Measurements from ENCODE around the gene ATAD2B.

Gene ATAD2B

DNA sequence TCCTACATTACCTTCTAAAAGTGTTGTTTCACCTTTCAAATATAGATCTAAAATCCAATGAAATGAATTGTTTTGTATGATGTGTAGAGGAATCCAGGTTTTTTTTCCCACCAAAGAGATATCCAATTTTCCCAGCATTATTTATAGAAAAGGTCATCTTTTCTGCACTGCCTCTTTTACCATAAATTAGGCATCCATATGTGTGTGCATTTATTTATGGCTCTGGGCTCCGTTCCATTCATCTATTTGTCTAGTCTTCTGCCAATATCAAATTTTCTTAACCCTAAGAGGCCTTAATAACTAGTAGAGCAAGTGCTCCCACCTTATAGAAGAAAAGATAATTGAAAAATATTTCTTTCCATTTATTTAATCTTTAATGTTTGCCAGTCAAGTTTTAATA is 88.3 kb downstream of the ATAD2B start:
- no peak for DNase-seq

DNA sequence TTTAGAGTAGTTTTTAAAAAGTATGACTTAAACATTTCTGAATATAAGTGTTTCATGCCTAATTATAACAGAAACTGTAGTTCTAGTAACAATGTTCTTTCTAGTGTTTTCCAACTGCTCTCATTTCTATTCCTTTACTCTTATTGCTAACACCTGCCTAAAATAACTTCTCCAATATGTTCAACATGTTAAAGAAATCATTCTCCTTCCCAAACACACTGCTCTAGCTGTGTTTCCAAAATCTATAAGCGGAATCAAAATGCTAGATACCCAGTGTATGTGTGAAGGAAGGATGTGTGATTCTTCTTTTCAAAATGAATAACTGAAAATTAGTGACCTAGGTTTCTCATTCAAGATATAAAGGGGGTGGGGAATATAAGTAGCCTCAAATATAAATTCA is 89.1 kb downstream of the ATAD2B start:
- DNase-seq, result no peak

DNA sequence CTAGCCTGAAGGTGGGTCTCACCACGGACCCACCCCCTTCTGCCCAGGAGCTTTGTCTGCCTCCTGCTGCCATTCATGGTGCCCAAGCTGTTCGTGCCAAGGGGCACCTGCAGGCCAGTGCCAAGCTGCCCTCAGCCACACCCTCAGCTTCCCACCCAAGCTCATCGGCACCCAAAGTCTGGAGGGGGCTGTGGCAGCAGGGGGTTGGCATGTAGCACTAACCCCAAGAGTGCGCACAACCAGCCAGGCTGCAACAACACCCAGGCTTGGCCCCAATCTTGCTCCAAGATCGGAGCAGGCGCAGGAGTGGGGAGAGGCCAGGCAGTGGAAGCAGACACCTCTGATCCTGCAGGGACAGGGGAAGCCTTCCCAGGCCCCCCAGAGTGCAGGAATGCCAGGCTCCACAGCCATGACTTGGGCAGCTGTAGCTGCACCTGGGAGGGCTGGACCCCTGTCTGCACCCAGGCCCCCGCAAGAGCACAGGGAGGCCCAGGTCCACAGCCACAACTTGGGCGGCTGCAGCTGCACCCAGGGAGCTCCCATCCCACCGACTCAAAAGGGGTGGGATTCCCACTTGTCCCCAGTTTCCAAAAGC is 89.9 kb downstream of the ATAD2B start:
- no peak for DNase-seq

DNA sequence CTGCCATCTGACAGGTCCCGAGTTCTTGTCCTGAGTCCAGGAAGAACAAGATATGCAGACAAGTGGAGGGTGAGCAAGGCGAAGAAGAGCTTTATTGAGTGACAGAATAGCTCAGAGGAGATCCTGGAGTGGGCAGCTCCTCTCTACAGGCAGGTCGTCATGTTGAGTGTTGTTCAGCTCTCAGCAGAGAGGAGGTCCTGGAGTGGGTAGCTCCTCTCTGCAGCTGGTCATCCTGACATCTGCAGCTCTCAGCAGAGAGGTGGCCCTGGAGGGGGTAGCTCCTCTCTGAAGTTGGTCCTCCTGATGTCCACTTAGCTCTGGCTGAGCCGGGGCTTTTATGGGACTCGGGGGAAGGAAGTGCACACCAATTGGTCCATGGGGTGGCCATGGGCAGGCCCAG is 90.4 kb downstream of the ATAD2B start:
- no peak for DNase-seq

DNA sequence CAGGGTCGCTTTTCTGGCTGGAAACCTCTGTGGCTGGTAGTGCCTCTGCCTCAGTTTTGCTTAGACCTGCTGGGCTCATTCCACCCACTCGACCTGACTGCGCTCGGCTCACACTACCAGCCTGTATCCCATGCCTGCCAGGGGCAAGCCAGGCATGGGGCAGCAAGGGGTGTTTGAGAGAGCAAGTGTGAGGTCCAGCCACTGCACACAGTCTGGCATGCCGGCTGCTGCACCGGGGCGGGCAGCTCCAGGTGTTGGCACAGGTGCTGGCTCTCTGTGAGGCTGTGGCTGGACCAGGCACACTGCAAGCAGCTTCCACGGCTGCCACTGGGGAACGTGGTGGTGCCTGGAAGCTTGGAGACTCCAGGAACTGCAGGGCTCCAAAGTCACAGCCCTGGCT is 90.9 kb downstream of the ATAD2B start:
- no peak for DNase-seq

DNA sequence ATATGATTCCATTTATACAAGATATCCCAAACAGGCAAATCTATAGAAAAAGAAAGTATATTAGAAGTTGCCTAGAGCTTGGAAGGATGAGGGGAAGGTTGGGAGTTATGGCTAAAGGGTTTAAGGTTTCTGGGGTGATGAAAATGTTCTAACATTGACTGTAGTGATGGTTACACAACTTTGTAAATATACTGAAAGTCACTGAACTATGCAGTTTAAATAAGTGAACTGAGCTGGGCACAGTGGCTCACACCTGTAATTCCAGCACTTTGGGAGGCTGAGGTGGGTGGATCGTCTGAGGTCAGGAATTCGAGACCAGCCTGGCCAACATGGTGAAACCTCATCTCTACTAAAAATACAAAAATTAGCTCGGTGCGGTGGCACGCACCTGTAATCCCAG is 91.5 kb downstream of the ATAD2B start:
- DNase-seq, result no peak

DNA sequence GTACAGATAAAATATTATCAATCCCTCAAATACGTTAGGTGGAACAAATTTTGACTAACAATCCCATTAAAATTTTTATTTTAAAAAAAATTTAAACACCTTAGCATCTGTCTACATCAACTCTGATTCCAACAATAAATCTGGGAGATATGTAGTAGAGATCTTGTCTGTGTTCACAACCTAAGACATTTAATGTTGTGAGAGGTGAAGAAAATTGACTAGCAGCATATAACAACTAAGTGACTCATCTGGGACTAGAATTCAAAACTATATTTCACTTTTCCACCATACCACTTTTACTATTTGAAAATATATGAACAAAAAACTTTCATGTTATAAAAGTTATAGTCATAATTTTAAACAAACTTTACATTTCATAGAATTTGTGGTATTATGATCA is 97.9 kb downstream of the ATAD2B start:
- no peak for DNase-seq

DNA sequence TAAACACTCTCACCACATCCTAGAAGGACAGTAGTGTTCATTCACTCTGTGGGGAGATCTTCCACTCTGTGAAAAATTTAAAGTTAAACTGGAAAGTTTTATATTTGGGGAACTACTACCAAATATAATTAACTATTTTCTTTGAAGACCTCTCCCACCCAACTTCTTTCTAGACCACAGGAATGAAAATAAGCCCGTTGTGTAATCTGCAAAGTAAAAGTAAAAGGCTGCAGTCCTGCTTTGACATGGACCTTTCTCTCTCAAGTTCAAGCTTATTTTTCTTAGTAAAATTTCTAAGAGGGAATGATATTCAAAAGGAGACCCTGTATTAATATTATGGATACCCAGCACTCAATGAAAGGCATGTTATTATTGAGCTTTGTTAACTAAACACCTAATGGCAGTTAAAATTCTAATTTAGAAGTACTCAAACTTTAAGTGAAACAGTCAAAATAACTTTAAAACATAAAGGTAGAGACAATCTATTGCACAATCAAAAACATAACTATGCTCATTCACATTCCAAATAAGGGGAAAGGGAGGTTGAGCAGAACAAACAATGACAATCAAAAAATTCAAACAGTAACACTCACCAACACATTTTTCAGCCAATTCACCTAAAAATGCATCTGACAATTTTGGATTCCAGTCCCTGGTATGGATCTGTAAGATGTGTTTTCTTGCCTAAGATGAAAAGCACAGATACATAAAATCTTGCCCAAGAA is 98.5 kb downstream of the ATAD2B start:
- DNase-seq, result no peak

DNA sequence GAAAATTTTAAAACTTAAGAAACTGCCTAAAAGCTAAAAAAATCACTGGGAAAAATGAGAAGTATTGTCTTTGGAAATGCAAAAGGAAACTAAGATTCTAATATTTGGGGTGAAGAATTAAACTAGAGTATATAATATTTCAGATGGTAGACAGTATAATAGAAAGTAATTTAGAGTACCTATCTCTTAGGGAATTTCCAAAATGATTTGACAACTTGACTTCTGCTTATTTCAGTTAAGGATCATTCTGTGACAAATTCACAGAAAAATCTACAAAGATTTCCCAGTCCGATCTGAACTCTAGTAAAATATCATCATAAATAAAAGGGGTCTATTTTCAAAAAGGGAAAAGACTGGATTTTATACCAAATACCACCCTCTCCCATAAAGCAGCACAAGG is 99.6 kb downstream of the ATAD2B start:
- no peak for DNase-seq

DNA sequence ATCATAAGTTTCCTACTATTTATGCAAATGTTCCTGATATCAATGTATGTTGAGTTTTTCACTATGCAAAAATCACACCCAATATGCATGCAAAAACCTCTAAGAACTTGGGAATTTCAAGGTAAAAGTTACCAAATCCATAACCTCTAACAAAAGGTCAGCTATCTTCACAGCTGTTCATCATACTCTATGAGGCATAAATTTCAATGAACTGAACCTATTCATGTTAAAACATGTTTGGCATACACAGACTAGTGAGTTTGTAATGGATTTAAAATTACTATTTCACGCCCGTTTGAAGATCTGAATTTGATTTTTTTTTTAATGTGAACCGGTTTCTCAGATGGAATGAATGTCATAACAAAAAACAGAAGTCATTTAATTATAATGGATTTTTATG is 100.2 kb downstream of the ATAD2B start:
- no peak for DNase-seq

DNA sequence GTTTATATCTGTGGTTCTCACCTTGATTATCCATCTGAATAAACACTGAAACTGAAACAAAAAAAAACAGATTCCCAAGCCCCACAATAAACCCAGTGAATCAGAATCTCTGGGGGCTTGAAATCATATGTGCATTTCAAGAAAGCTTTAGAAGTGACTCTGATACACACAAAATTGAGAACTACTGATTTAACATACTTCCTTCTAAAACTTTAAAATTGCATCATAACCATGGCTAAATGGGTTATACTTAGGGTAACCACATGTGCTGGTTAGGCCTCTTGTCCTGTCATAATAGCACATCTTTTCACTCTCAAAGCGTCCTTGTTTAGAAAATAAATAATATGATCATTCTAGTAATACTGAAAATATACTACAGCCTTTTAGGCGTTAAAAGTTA is 100.9 kb downstream of the ATAD2B start:
- DNase-seq, result no peak

DNA sequence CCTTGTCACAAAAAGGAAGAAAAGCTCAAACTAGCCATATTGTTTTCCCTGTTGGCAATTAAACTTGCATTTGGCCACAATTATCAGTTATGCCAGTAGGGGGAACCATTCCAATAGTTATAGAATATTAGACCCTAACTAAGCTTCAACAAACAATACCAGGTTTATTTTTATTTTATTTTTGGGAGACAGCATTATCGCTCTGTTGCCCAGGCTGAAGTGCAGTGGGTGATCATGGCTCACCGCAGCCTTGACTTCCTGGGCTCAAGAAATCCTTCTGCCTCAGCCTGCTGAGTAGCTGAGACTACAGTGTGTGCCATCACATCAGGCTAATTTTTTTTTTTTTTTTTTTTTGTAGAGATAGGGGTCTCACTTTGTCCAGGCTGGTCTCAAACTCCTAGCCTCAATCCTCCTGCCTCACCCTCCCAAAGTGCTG is 102.1 kb downstream of the ATAD2B start:
- peak in 1 of 58 donors; percentile 9 for DNase-seq

DNA sequence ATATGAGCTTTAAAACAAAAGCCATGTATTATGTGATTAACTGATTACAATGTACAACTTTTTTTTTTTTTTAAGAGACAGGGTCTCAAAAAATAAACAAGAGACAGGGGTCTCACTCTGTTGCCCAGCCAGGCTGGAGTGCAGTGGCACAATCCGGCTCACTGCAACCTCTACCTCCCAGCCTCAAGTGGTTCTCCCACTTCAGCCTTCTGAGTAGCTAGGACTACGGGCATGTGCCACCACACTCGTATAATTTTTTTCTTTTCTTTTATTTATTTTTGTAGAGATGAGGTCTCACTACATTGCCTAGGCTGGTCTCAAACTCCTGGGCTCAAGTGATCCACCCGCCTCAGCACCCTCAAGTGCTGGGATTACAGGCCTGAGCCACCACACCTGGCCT is 103.1 kb downstream of the ATAD2B start:
- DNase-seq, result no peak

DNA sequence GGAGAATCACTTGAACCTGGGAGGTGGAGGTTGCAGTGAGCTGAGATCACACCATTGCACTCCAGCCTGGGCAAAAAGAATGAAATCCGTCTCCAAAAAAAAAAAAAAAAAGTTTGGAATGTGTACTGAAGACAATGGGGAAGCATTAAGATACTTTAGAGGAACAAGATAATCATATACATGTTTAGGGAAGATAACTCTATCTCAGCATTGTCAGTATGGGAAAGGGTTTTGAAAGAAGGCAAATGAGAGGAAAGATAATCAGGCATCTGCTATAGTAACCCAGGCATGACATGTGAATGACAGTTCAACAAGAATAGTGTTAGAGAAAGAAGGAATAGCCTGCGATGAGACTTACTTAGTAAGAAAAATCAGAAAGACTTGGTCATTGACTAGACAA is 112.0 kb downstream of the ATAD2B start:
- DNase-seq, result no peak

DNA sequence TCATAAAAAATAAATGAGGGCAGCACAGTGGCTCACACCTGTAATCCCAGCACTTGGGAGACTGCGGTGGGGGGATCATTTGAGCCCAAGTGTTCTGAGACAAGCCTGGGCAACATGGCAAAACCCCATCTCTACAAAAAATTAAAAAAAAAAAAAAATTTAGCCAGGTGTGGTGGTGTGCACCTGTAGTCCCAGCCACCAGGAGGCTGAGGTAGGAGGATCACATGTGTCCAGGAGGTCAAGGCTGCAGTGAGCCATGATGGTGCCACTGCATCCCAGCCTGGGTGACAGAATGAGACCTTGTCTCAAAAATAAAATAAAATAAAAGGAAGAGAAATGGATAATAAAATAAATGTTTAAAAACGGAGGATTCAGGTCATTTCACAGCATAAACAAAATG is 113.5 kb downstream of the ATAD2B start:
- DNase-seq, result no peak

DNA sequence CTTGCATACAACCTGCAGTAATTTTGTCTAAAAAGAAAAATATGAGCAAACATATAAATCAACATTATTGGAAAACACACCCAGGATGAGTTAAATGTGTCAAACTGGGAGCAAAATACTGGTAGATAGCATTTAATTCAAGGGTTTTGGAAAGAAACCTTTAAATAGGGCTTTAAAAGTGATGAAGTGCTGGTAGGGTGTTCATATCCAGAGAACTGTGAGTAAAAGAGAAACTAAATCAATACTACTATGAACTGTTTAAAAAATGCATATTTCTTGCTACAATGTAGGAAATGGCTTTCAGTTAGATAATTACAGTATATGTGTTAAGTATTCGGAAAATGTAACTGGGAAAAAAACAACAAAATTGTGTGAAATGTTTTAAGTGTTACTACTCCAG is 117.8 kb downstream of the ATAD2B start:
- DNase-seq, result no peak

DNA sequence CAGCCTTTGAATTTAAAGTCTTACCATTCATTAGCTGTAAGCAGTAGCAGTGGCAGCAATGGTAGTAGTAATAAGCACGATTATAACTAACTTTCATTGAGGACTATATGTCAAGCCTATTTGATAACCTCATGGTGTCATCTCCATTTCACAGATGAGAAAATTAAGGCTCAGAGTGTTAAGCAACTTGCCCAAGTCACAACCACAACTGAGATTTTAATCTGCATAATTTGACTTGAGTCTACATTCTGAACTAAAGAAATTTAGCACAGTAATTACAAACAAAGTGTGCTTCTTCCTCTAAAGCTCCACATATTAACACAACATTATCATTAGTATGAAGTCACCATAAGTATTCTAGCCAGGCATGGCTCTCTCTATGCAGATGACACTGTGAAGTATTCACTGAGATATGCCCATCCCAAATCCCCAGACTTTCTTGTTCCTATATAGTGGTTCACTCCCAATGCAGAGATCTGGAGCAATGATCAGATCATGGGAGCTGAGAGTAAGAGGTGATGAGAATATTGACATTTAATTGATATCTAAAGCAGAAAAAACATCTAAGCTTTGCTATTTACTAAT is 120.2 kb downstream of the ATAD2B start:
- no peak for DNase-seq

DNA sequence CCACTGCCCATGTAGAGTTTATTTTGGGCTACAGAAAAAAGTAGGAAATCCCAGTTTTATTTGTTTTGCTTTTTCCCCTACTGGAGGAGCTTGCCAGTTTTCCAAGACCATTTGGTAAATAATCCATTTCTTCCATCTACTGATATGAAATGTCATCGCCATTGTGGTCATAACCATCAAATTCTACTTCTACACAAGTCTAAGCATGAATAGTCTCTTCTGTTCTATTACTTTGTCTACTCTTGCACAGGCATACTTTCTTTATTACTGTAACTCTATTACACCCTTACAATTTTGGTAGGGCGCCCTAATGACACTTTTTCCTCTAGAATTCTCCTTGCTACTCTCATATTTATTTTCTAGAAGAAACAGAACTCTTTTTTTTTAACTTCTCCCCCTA is 120.7 kb downstream of the ATAD2B start:
- no peak for DNase-seq

DNA sequence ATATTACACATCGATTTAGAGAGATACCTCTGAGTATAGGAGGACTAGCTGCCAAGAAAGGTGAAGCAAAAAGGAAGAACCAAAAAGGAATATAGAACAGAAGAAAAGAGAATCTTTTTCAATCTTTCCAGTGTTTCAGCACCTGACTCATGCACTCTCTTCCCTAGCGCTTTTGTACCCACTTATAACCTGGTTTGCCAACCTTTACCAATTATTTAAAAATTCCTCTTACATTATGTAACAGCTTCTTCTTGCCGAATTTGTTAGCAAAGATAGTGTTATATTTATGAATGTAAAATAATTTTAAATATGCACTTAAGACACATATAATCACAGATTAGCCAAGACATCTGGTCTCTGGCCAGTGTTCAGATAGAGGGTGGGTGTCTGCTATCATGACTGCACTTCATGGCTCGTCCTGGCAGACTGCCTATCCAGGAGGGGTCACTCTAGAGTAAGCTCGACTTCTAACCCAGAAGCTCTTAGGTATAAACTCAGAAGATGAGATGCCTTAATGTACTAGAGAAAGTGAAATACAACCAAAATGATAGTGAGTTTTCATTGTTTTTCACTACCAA is 122.9 kb downstream of the ATAD2B start:
- peak in 1 of 58 donors; percentile 5 for DNase-seq

DNA sequence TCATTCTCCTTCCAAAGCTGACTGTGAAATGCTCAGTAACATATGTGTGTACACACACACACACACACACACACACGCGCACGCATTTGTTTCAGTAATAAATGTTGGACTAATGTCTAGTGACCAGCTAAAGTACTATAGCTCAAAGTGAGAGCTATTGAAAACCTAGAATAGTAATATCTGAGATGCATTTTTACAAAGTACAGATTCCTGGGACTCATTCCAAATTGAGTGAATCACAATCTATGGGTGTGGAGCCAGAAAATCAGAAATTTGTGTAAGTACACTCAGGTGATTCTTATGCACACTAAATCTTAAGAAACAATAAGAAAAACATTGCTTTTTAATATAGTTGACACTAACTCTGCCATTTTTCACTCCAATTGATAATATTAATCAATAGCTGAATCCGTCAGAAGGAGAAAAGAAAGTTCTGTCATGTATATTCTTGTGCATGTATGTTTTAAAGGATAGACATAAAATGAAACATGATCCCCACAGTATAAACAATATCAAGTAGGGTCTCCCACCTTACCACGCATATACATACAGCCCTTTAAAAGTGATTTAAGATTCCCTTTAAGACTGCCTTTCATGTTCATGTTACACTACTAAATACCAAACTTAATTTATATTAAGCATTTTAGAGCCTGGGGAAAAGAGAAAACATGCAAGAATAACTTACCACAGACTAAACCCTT is 123.5 kb downstream of the ATAD2B start:
- no peak for DNase-seq

DNA sequence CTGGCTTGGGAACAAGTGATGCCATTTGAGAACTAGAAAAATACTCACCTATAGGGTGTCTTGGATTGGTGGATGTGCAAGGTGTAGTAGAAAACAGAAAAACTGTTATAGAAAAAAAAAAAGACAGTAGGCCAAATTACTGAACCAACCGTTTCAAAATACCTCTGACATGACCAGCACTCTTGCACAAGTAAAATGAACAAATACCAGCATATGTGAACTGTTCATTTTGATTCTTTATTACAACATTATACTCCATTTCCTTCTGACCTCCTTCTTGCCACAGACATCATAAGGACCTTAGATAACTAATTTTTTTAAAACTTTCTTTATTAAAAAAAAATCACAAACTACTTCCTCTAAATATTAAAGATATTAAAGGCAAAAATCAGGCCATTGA is 125.5 kb downstream of the ATAD2B start:
- DNase-seq, result no peak

DNA sequence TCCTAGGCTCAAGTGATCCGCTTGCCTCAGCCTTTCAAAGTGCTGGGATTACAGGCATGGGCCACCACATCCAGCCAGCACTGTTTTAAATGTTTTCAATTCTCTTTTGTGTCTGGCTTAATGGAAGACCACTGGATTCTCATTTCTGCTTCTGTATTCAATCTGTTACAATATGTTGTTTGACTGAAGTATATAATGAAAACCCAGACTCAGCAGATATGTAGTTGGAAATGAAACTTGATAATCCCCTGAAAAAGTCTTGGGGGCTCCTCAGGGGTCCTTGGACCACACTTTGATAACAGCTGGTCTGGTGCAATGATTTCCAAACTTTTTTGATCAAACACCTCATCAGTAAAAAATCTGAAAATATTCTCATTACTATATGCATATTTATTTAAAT is 132.7 kb downstream of the ATAD2B start:
- no peak for DNase-seq

All from anterior cingulate cortex (tissue), 58 donors.